NB4 (cell line): ENCODE data around the gene SH3RF2.

Source experiments
- DNase-seq: peaks from one replicate; pipeline ENCODE4 v3.0.0; 2010; ENCODE audit warnings: low read depth
- H3K4me3 ChIP-seq: one replicate; pipeline ENCODE4 v1.5.1; 2011; ENCODE audit warnings: mild to moderate bottlenecking, low read depth, low read length, moderate library complexity
- CTCF ChIP-seq: IDR thresholded peaks from one replicate; pipeline ENCODE4 v1.5.1; 2012; ENCODE audit warnings: low read depth, low read length
- MAX ChIP-seq: IDR thresholded peaks from 2 replicates; pipeline ENCODE4 v1.6.1; 2011; ENCODE audit warnings: low read depth, low read length
- MYC ChIP-seq: IDR thresholded peaks from 2 replicates; pipeline ENCODE4 v1.6.1; 2011; ENCODE audit warnings: low read depth, low read length
- POLR2A ChIP-seq: IDR thresholded peaks from 2 replicates; pipeline ENCODE4 v1.6.1; 2011; ENCODE audit warnings: mild to moderate bottlenecking; ENCODE audit not compliant: insufficient read length; ENCODE audit errors: extremely low read depth

SH3RF2 gene

GRCh38 chr5:146034605-146035004 lies 98.2 kb downstream of the SH3RF2 start:
- H3K4me3 ChIP-seq: no peak overlapping the region
- no peak for TF ChIP-seq POLR2A
- no peak for TF ChIP-seq MAX
- TF ChIP-seq MYC: no peak
- TF ChIP-seq CTCF: no peak

GRCh38 chr5:146039420-146039819 lies 103.0 kb downstream of the SH3RF2 start:
- peak; percentile 73 for DNase-seq
- TF ChIP-seq CTCF (no peak), MAX (peak; percentile 26; the same call in 1 of the 2 replicates), POLR2A (no peak), MYC (no peak)
- no peak overlapping the region for H3K4me3 ChIP-seq

More at GRCh38 chr5:146034605-146035004, 98.2 kb downstream of the SH3RF2 start:
- no peak for DNase-seq

- DNase-seq: no peak
- TF ChIP-seq CTCF: no peak
- TF ChIP-seq MYC: no peak
- TF ChIP-seq MAX: no peak
- TF ChIP-seq POLR2A: no peak
Observed at GRCh38 chr5:146040527-146040926, 104.1 kb downstream of the SH3RF2 start.

GRCh38 chr5:146041180-146041789 lies 104.9 kb downstream of the SH3RF2 start:
- TF ChIP-seq MAX: no peak
- TF ChIP-seq CTCF: peak; percentile 30
- DNase-seq: peak; percentile 18
- no peak overlapping the region for H3K4me3 ChIP-seq

More at GRCh38 chr5:146040527-146040926, 104.1 kb downstream of the SH3RF2 start:
- no peak overlapping the region for H3K4me3 ChIP-seq

GRCh38 chr5:146042628-146043279 lies 106.4 kb downstream of the SH3RF2 start:
- DNase-seq: no peak
- H3K4me3 ChIP-seq: no peak overlapping the region
- no peak for TF ChIP-seq MYC
- no peak for TF ChIP-seq MAX
- no peak for TF ChIP-seq CTCF
- TF ChIP-seq POLR2A: no peak
